K562 (cell line): ENCODE data around the gene UCP1. TPM values are rescaled to one million over a fixed set of nuclear protein-coding genes. Genes with fewer than 3 reads are reported as not detected.

Source experiments
- CHD1 ChIP-seq: fragments of 200-600 bp; sonication (generic); IDR thresholded peaks from one replicate; pipeline ENCODE4 v1.6.1; 2012; ENCODE audit warnings: mild to moderate bottlenecking, moderate library complexity, low read length, inconsistent platforms
- EWSR1 ChIP-seq: fragments of 450-650 bp; IDR thresholded peaks from 2 replicates; pipeline ENCODE4 v1.6.1; 2018; ENCODE audit warnings: borderline replicate concordance, mild to moderate bottlenecking, low read depth, moderate library complexity; ENCODE audit not compliant: partially characterized antibody
- GABPA ChIP-seq: fragments of 200-800 bp; sonication (Bioruptor generic); conservative IDR thresholded peaks from 2 replicates; pipeline ENCODE4 v1.6.1; 2016; ENCODE audit warnings: low read depth, missing genetic modification characterization, missing compliant biosample characterization
- SNRNP70 ChIP-seq: fragments of 200-400 bp; formaldehyde crosslinking; optimal IDR thresholded peaks from 2 replicates; pipeline ENCODE3; 2017; ENCODE audit warnings: low read depth, low read length
- TAF9B ChIP-seq: fragments of 450-650 bp; IDR thresholded peaks from 2 replicates; pipeline ENCODE4 v1.6.1; 2018; ENCODE audit warnings: mild to moderate bottlenecking; ENCODE audit not compliant: partially characterized antibody
- polyA plus RNA-seq, 8 experiments: library from polyadenylated mRNA; depleted of rRNA in 4 of 8; stranded (reverse) in 5 of 8; unstranded in 3 of 8; fragments of >200 nt; fragmentation: Nextera tagmentation in 2 of 8; fragmentation: Illumina TruSeq in 1 of 8; extraction: Ambion mirVana in 2 of 8; extraction: Trizol in 1 of 8; gene quantifications; 2 replicates each; pipeline versions ENCODE4 v1.2.1 to v1.2.3, GENCODE V29; 2011 to 2014; ENCODE audit warnings: inconsistent platforms in 1 of 8, missing spikeins in 1 of 8
- total RNA-seq, 7 experiments: library from RNA; depleted of rRNA in 6 of 7; stranded (reverse); fragments of >200 nt in 6 of 7; fragmentation: Illumina TruSeq in 2 of 7; extraction: Trizol in 2 of 7; gene quantifications; 2 replicates each; pipeline versions ENCODE4 v1.2.1 to v1.2.3, GENCODE V29; 2011 to 2021; ENCODE audit warnings: low replicate concordance in 1 of 7
- TF ChIP-seq, protein P1 (sequence below): sonication (generic); formaldehyde crosslinking; IDR thresholded peaks from 2 replicates; pipeline ENCODE4 v1.8.1; 2023; ENCODE audit warnings: mild to moderate bottlenecking, missing genetic modification reagents
- TF ChIP-seq, protein P2 (sequence below): sonication (generic); formaldehyde crosslinking; IDR thresholded peaks from 2 replicates; pipeline ENCODE4 v1.8.0; 2022; ENCODE audit warnings: mild to moderate bottlenecking, missing genetic modification reagents
- TF ChIP-seq, protein P3 (sequence below): sonication (generic); formaldehyde crosslinking; IDR thresholded peaks from 2 replicates; pipeline ENCODE4 v1.8.1; 2022; ENCODE audit warnings: missing genetic modification reagents
- TF ChIP-seq, protein P4 (sequence below), 2 experiments: fragments of 450-650 bp in 1 of 2; IDR thresholded peaks; 2 replicates each; pipeline ENCODE4 v1.6.1; 2011 to 2017; ENCODE audit warnings: low read depth in 2 of 2, antibody characterized with exemption in 1 of 2, borderline replicate concordance in 1 of 2, low read length in 1 of 2, mild to moderate bottlenecking in 1 of 2, mixed read lengths in 1 of 2; ENCODE audit not compliant: control insufficient read depth in 1 of 2

Gene UCP1
- total and polyA plus RNA-seq, 9 of the 15 experiments (the other 6 are each of a cell fraction or from before 2014, with no cell fraction given), result not detected

DNA sequence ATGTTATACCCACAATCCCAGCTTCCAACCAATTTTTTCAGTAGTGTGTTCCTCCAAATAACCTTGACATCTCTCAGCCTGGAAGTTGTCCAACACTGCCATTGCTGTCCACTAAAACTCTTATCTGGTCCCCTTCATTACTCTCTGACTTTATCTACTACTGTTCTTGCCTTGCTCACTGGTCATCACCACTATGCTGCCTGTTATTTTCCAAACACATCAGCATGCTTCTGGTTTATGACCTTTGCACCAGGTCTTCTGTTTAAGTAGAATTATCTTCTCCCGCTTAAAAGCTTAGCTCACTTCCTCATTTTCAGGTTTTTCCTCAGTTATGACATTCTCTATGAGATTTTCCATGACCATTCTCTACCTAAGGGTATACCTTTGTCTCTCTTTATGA is 39.3 kb downstream of the UCP1 start (continued):
- TF ChIP-seq, protein P1, sequence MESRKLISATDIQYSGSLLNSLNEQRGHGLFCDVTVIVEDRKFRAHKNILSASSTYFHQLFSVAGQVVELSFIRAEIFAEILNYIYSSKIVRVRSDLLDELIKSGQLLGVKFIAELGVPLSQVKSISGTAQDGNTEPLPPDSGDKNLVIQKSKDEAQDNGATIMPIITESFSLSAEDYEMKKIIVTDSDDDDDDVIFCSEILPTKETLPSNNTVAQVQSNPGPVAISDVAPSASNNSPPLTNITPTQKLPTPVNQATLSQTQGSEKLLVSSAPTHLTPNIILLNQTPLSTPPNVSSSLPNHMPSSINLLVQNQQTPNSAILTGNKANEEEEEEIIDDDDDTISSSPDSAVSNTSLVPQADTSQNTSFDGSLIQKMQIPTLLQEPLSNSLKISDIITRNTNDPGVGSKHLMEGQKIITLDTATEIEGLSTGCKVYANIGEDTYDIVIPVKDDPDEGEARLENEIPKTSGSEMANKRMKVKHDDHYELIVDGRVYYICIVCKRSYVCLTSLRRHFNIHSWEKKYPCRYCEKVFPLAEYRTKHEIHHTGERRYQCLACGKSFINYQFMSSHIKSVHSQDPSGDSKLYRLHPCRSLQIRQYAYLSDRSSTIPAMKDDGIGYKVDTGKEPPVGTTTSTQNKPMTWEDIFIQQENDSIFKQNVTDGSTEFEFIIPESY (CRISPR knock-in tag), result no peak
- TF ChIP-seq SNRNP70, result no peak
- TF ChIP-seq GABPA (tag), result no peak
- no peak for TF ChIP-seq EWSR1
- TF ChIP-seq CHD1, result no peak
- peak; percentile 39 for TF ChIP-seq TAF9B
- TF ChIP-seq, protein P2, sequence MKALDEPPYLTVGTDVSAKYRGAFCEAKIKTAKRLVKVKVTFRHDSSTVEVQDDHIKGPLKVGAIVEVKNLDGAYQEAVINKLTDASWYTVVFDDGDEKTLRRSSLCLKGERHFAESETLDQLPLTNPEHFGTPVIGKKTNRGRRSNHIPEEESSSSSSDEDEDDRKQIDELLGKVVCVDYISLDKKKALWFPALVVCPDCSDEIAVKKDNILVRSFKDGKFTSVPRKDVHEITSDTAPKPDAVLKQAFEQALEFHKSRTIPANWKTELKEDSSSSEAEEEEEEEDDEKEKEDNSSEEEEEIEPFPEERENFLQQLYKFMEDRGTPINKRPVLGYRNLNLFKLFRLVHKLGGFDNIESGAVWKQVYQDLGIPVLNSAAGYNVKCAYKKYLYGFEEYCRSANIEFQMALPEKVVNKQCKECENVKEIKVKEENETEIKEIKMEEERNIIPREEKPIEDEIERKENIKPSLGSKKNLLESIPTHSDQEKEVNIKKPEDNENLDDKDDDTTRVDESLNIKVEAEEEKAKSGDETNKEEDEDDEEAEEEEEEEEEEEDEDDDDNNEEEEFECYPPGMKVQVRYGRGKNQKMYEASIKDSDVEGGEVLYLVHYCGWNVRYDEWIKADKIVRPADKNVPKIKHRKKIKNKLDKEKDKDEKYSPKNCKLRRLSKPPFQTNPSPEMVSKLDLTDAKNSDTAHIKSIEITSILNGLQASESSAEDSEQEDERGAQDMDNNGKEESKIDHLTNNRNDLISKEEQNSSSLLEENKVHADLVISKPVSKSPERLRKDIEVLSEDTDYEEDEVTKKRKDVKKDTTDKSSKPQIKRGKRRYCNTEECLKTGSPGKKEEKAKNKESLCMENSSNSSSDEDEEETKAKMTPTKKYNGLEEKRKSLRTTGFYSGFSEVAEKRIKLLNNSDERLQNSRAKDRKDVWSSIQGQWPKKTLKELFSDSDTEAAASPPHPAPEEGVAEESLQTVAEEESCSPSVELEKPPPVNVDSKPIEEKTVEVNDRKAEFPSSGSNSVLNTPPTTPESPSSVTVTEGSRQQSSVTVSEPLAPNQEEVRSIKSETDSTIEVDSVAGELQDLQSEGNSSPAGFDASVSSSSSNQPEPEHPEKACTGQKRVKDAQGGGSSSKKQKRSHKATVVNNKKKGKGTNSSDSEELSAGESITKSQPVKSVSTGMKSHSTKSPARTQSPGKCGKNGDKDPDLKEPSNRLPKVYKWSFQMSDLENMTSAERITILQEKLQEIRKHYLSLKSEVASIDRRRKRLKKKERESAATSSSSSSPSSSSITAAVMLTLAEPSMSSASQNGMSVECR, result no peak
- TF ChIP-seq, protein P3, sequence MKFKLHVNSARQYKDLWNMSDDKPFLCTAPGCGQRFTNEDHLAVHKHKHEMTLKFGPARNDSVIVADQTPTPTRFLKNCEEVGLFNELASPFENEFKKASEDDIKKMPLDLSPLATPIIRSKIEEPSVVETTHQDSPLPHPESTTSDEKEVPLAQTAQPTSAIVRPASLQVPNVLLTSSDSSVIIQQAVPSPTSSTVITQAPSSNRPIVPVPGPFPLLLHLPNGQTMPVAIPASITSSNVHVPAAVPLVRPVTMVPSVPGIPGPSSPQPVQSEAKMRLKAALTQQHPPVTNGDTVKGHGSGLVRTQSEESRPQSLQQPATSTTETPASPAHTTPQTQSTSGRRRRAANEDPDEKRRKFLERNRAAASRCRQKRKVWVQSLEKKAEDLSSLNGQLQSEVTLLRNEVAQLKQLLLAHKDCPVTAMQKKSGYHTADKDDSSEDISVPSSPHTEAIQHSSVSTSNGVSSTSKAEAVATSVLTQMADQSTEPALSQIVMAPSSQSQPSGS (CRISPR knock-in tag), result no peak
- TF ChIP-seq, protein P4, sequence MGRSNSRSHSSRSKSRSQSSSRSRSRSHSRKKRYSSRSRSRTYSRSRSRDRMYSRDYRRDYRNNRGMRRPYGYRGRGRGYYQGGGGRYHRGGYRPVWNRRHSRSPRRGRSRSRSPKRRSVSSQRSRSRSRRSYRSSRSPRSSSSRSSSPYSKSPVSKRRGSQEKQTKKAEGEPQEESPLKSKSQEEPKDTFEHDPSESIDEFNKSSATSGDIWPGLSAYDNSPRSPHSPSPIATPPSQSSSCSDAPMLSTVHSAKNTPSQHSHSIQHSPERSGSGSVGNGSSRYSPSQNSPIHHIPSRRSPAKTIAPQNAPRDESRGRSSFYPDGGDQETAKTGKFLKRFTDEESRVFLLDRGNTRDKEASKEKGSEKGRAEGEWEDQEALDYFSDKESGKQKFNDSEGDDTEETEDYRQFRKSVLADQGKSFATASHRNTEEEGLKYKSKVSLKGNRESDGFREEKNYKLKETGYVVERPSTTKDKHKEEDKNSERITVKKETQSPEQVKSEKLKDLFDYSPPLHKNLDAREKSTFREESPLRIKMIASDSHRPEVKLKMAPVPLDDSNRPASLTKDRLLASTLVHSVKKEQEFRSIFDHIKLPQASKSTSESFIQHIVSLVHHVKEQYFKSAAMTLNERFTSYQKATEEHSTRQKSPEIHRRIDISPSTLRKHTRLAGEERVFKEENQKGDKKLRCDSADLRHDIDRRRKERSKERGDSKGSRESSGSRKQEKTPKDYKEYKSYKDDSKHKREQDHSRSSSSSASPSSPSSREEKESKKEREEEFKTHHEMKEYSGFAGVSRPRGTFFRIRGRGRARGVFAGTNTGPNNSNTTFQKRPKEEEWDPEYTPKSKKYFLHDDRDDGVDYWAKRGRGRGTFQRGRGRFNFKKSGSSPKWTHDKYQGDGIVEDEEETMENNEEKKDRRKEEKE (IDR thresholded peaks at IDR 0.05; ENCODE audit: borderline replicate concordance in 1 of 2, control insufficient read depth in 1 of 2, low read depth in 2 of 2, low read length in 1 of 2), result no peak
